ENCODE results near the gene PAF1.

The PAF1 gene

GRCh38 chr19:39411832-39412099 lies 20.9 kb upstream of the PAF1 start:
- no CpG with 5 or more reads among the region's 7 CpGs for WGBS (ENCODE audit: extremely low coverage, insufficient coverage, insufficient read length)
- Histone ChIP-seq H3K4ac (ENCODE audit: low read depth, low read length) (no peak overlapping the region), H2AK5ac (ENCODE audit: low read length) (no peak overlapping the region), H2BK12ac (ENCODE audit: low read length) (no peak overlapping the region), H3K9me3 (ENCODE audit: insufficient read depth, low read depth, low read length) (no peaks in the 10 kb centered on the region), H3K4me2 (ENCODE audit: low read length) (peak overlapping the region; percentile 18), H4K8ac (ENCODE audit: low read depth, low read length) (no peak overlapping the region), H3K4me3 (ENCODE audit: low read depth, low read length) (no peak overlapping the region), H4K12ac (ENCODE audit: low read depth, low read length) (no peak overlapping the region), H4K91ac (ENCODE audit: low read depth, low read length) (no peak overlapping the region), H3K4me1 (ENCODE audit: control insufficient read depth in 1 of 2, insufficient read depth in 2 of 2, low read length in 2 of 2) (peaks cover 30 to 36% of the 10 kb centered on the region in 2 experiments), H3K79me1 (ENCODE audit: low read length) (peaks cover 41% of the 10 kb centered on the region), H3K9ac (ENCODE audit: low read length) (no peak overlapping the region), H3K27ac (ENCODE audit: low read depth, low read length) (no peak overlapping the region), H3K36me3 (ENCODE audit: control insufficient read depth in 1 of 2, insufficient read depth in 2 of 2, low read length in 2 of 2) (peaks cover 31% of the 10 kb centered on the region in 2 experiments), H3K79me2 (ENCODE audit: control insufficient read depth, insufficient read depth, low read length, poor library complexity) (peaks cover 45% of the 10 kb centered on the region), H2AFZ (ENCODE audit: insufficient read depth, low read length, poor library complexity) (no peak overlapping the region), H2BK120ac (ENCODE audit: insufficient read depth, low read length, poor library complexity) (no peak overlapping the region), H2BK5ac (ENCODE audit: low read depth, low read length, poor library complexity) (no peak overlapping the region), H3K14ac (ENCODE audit: low read length) (no peak overlapping the region), H3K27me3 (ENCODE audit: insufficient read depth, low read length) (no peaks in the 10 kb centered on the region), H3K18ac (ENCODE audit: low read length) (no peak overlapping the region), H3K23ac (ENCODE audit: low read length) (no peak overlapping the region)
- peak; percentile 94 to 98 for DNase-seq

- Histone ChIP-seq H3K4me3 (ENCODE audit: low read depth, low read length) (no peak overlapping the region), H3K23ac (ENCODE audit: low read length) (no peak overlapping the region)
- WGBS (ENCODE audit: extremely low coverage, insufficient coverage, insufficient read length): 100% methylated on average over 1 of the region's 9 CpGs
These were observed 20.4 kb upstream of the PAF1 start for GRCh38 chr19:39411081-39411831.

DNA sequence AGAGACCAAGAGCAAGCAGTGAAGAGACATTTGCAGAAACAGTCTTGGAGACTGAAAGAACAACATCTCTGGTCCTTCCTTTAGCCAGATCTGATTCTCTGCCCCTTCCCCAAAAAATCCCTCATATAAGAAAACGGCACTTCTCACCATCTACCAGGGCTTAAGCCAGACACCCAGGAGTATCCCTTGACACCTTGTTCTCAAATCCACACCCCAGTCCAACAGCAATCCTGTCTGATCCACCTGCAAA lies 19.9 kb upstream of the PAF1 start:
- H3K18ac ChIP-seq (ENCODE audit: low read length): peak overlapping the region; percentile 64
- no CpG with 5 or more reads among the region's 1 CpG for WGBS (ENCODE audit: extremely low coverage, insufficient coverage, insufficient read length)
- peak overlapping the region; percentile 96 for H2BK120ac ChIP-seq (ENCODE audit: insufficient read depth, low read length, poor library complexity)

More at GRCh38 chr19:39411081-39411831, 20.4 kb upstream of the PAF1 start:
- Histone ChIP-seq H3K36me3 (ENCODE audit: control insufficient read depth in 1 of 2, insufficient read depth in 2 of 2, low read length in 2 of 2) (peaks cover 26% of the 10 kb centered on the region in 2 experiments), H3K14ac (ENCODE audit: low read length) (peak overlapping the region; percentile 13), H4K12ac (ENCODE audit: low read depth, low read length) (peak overlapping the region; percentile 44), H3K27me3 (ENCODE audit: insufficient read depth, low read length) (no peaks in the 10 kb centered on the region), H3K9ac (ENCODE audit: low read length) (no peak overlapping the region), H4K8ac (ENCODE audit: low read depth, low read length) (no peak overlapping the region), H2AK5ac (ENCODE audit: low read length) (peak overlapping the region; percentile 3), H3K79me1 (ENCODE audit: low read length) (peaks cover 42% of the 10 kb centered on the region), H2BK120ac (ENCODE audit: insufficient read depth, low read length, poor library complexity) (no peak overlapping the region), H2AFZ (ENCODE audit: insufficient read depth, low read length, poor library complexity) (no peak overlapping the region), H3K18ac (ENCODE audit: low read length) (no peak overlapping the region), H3K4me1 (ENCODE audit: control insufficient read depth in 1 of 2, insufficient read depth in 2 of 2, low read length in 2 of 2) (peaks cover 30 to 36% of the 10 kb centered on the region in 2 experiments), H3K27ac (ENCODE audit: low read depth, low read length) (no peak overlapping the region), H3K79me2 (ENCODE audit: control insufficient read depth, insufficient read depth, low read length, poor library complexity) (peaks cover 47% of the 10 kb centered on the region), H2BK5ac (ENCODE audit: low read depth, low read length, poor library complexity) (no peak overlapping the region), H3K4me2 (ENCODE audit: low read length) (peak overlapping the region; percentile 18), H3K9me3 (ENCODE audit: insufficient read depth, low read depth, low read length) (no peaks in the 10 kb centered on the region), H2BK12ac (ENCODE audit: low read length) (no peak overlapping the region), H4K91ac (ENCODE audit: low read depth, low read length) (no peak overlapping the region), H3K4ac (ENCODE audit: low read depth, low read length) (no peak overlapping the region)
- peak in 1 of 2 donors; percentile 51 for DNase-seq

DNA sequence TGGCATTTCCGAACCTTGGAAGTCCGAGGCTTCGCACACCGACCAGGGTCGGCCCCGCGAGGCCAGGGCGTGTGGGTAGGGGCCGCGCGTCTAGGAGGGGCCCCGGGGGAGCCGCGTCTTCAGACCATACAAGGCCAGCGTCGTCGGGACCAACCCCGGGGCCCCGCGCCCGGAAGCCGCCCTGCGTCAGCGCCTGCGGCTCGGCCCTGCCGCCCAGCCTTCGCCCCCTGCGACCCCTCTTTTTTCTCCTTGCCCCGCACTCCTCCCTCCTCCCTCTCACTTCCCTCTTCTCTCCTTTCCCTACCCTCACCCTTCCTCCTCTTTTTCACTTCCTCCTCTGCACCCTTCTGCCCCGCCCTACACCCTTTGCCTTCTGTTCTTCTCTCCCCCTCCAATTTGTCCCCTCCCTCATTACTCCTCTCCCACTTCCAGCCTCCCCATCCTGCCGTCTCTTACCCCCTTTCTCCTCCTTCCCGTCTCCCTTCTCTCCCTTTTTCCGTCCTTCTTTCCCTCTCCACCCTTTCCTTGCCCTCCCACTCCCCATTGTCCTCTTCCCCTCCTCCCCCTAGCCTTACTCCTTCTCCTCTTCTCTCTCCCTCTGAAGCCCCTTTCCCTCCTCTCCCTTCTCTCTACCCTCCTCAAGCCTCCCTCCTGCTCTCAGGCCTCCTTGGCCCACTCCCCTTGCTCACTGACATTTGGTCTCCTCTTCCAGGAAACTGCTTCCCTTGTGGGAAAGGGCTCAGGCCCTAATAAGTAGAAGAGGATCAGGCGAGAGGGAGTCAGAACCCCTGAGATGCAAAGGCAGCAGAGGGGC lies 19.3 kb upstream of the PAF1 start:
- peak overlapping the region; percentile 91 for H3K9ac ChIP-seq (ENCODE audit: low read length)
- H3K9me3 ChIP-seq (ENCODE audit: insufficient read depth, low read depth, low read length): no peaks in the 10 kb centered on the region
- H4K12ac ChIP-seq (ENCODE audit: low read depth, low read length): peak overlapping the region; percentile 83
- peak overlapping the region; percentile 93 for H4K8ac ChIP-seq (ENCODE audit: low read depth, low read length)
- H3K14ac ChIP-seq (ENCODE audit: low read length): peak overlapping the region; percentile 95
- H3K18ac ChIP-seq (ENCODE audit: low read length): peak overlapping the region; percentile 64
- H3K27ac ChIP-seq (ENCODE audit: low read depth, low read length): peak overlapping the region; percentile 98
- H3K36me3 ChIP-seq (ENCODE audit: control insufficient read depth in 1 of 2, insufficient read depth in 2 of 2, low read length in 2 of 2): peaks cover 15 to 16% of the 10 kb centered on the region in 2 experiments
- no peak overlapping the region for H3K23ac ChIP-seq (ENCODE audit: low read length)
- peak overlapping the region; percentile 92 for H2BK5ac ChIP-seq (ENCODE audit: low read depth, low read length, poor library complexity)
- H3K4me1 ChIP-seq (ENCODE audit: control insufficient read depth in 1 of 2, insufficient read depth in 2 of 2, low read length in 2 of 2): peaks cover 30 to 38% of the 10 kb centered on the region in 2 experiments
- no CpG with 5 or more reads among the region's 35 CpGs for WGBS (ENCODE audit: extremely low coverage, insufficient coverage, insufficient read length)
- peak overlapping the region; percentile 96 for H2BK120ac ChIP-seq (ENCODE audit: insufficient read depth, low read length, poor library complexity)
- no peaks in the 10 kb centered on the region for H3K27me3 ChIP-seq (ENCODE audit: insufficient read depth, low read length)
- peak; percentile 58 to 61 for DNase-seq
- peak overlapping the region; percentile 93 for H3K4me2 ChIP-seq (ENCODE audit: low read length)
- H2BK12ac ChIP-seq (ENCODE audit: low read length): peak overlapping the region; percentile 1
- H3K4me3 ChIP-seq (ENCODE audit: low read depth, low read length): peak overlapping the region; percentile 65
- peak overlapping the region; percentile 91 for H2AK5ac ChIP-seq (ENCODE audit: low read length)
- H3K79me2 ChIP-seq (ENCODE audit: control insufficient read depth, insufficient read depth, low read length, poor library complexity): peaks cover 48% of the 10 kb centered on the region
- peak overlapping the region; percentile 20 for H2AFZ ChIP-seq (ENCODE audit: insufficient read depth, low read length, poor library complexity)
- H4K91ac ChIP-seq (ENCODE audit: low read depth, low read length): peak overlapping the region; percentile 97
- H3K4ac ChIP-seq (ENCODE audit: low read depth, low read length): peak overlapping the region; percentile 28
- peaks cover 42% of the 10 kb centered on the region for H3K79me1 ChIP-seq (ENCODE audit: low read length)

More for the DNA sequence above, 19.9 kb upstream of the PAF1 start:
- Histone ChIP-seq H4K91ac (ENCODE audit: low read depth, low read length) (peak overlapping the region; percentile 97), H3K14ac (ENCODE audit: low read length) (peak overlapping the region; percentile 95), H3K4me2 (ENCODE audit: low read length) (peak overlapping the region; percentile 93), H2BK12ac (ENCODE audit: low read length) (peak overlapping the region; percentile 1), H4K8ac (ENCODE audit: low read depth, low read length) (no peak overlapping the region), H3K23ac (ENCODE audit: low read length) (no peak overlapping the region), H3K27ac (ENCODE audit: low read depth, low read length) (peak overlapping the region; percentile 98), H2BK5ac (ENCODE audit: low read depth, low read length, poor library complexity) (peak overlapping the region; percentile 92), H2AFZ (ENCODE audit: insufficient read depth, low read length, poor library complexity) (no peak overlapping the region), H2AK5ac (ENCODE audit: low read length) (peak overlapping the region; percentile 88), H3K27me3 (ENCODE audit: insufficient read depth, low read length) (no peaks in the 10 kb centered on the region), H3K9ac (ENCODE audit: low read length) (no peak overlapping the region), H3K79me2 (ENCODE audit: control insufficient read depth, insufficient read depth, low read length, poor library complexity) (peaks cover 48% of the 10 kb centered on the region), H3K4me1 (ENCODE audit: control insufficient read depth in 1 of 2, insufficient read depth in 2 of 2, low read length in 2 of 2) (peaks cover 30 to 39% of the 10 kb centered on the region in 2 experiments), H3K4ac (ENCODE audit: low read depth, low read length) (no peak overlapping the region), H4K12ac (ENCODE audit: low read depth, low read length) (peak overlapping the region; percentile 73), H3K4me3 (ENCODE audit: low read depth, low read length) (no peak overlapping the region), H3K79me1 (ENCODE audit: low read length) (peaks cover 42% of the 10 kb centered on the region), H3K9me3 (ENCODE audit: insufficient read depth, low read depth, low read length) (no peaks in the 10 kb centered on the region), H3K36me3 (ENCODE audit: control insufficient read depth in 1 of 2, insufficient read depth in 2 of 2, low read length in 2 of 2) (peaks cover 21% of the 10 kb centered on the region in 2 experiments)
- DNase-seq: no peak
